HG03066 (cell line): ENCODE results near the gene CCDC28A.
A peak's percentile ranks its signal among the peaks of the same experiment; 100 is the strongest.
"Not testable (repeated sequence)": the region's sequence is repeated elsewhere in the genome, so short reads cannot be mapped to it uniquely, and the experiment has no call there.

Experiments used
- ATAC-seq: cut with Tn5 transposase; IDR thresholded peaks from one replicate; pipeline ENCODE4 v1.9.1; 2021; ENCODE audit warnings: low read depth; ENCODE audit not compliant: unreplicated experiment

The CCDC28A gene

DNA sequence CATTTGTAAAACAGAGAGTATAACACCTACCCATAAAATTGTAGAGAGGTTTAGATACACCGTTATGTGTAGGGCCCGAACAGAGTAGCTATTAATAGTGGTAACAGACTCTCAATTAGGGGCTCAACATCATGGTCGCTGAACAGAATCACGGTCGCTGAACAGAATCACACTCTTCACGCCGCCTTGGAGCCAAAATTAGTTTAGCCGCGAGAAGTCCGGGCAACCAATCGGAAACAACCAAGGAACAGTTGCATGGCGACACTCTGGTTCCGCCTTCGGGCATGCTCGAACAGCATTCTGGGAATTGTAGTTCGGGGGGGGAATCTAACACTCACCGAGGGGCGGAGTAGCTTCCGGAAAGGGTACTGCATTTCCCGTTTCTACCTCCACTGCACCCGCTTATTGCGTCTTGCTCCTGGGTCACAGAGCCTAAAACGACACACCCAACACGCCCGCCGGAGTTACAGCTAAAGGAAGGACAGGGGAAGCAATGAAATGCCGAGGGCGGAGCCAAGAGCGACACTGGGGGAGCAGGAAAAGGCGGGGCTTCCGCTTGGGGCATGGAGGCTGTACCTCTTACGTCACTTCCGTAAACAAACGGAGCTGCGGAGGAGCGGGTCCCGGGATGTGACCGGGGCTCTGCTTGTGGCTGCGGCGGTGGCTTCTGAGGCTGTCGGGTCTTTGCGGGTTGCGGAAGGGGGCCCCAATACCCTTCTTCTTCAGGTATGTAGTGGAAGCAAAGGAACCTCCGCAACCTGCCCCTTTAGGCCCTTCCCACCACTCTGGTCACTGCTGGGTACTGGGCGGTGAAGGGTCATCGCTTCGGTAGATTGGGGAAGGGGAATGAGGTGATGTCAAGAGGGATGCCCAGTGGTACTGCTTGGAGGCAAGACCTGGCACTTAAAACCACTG is at the start of gene CCDC28A:
CCDC28A (plus strand) TSS at position 593 of the 915 bp plus-strand sequence. CDS start 2,352 bp downstream, outside the sequence.
- ATAC-seq = peak; percentile 92

DNA sequence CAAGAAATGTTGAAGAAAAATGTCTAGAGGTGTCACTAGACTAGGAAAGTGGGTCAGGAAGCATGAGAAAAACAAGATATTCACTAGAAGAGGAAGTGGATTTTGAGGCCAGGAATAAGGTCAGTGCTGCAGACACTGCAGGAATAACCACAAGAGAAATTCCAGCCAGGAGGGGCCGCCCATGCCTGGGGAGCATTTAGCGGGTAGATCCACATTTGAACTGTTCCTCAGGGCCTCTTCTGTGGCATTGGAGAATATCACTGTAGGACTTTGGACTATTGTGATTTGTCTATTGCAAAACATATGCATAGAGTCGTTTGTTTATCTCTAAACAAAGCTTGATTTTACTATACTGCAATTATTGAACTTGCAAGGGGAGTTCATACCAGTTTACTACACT is 49.6 kb upstream of the CCDC28A start:
- ATAC-seq = no peak

DNA sequence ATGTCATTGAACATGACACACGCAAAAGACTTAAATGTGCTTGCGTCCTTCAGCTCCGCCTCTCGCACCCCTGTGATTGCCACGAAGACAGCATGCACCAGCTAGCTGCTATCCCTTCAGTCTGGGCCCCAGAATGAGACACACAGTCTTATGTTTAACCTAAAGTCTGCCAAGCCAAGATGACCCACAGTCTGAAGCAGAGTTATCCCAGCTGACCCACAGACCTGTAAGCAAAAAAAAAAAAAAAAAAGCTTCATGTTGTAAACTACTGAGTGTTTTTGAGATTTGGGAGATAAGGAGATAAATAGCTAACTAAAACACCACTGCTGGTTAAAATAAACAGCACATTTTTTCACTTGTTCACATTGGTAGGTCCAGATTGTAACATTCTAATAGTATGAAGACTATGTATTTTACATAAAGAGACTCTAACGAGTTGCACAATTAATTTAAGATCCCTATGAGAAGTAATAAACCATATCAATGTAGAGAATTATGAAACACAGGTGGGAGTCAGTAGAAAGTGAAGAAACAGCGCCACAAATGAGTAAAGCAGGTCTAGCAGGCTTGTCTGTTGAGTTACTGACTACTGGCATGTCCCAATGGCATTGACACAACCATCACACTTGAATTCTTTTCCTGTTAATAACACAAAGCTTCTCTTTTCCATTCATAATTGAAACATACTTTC is 47.4 kb upstream of the CCDC28A start:
- no peak for ATAC-seq

DNA sequence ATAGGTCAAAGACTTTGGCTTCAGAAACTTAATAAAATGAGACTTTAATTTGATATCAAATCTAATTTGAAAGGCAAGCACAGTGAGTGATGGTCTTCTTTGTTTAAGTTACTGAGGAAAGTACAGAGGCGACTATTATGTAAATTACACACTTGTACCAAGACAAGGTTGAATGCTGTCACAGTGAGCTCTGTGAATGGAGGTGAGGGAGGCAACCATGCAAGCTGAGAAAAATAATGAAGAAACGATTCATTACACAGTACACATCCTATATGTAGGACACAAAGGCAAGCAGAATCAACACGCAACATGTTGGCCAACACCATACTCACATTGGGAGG is 46.8 kb upstream of the CCDC28A start:
- ATAC-seq = no peak

DNA sequence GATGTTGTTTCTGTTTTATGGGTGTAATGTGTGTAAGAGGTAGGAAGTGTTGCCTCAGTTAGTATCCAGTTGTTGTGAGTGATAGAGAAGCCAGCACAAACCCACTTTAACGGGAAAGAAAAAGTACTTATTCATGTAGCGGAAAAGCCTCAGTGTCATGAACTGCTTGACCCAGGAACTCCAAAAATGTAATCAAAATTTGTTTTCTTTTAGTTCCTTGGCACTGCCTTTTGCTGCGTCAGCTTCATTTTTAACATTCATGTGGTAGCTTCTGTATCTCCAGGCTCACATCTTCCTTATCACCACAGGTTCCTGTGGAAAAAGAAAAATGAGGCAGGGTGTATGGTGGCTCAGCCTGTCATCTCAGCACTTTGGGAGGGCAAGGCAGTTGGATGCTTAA is 46.4 kb upstream of the CCDC28A start:
- no peak for ATAC-seq

GRCh38 chr6:138728662-138729061 is 44.9 kb upstream of the CCDC28A start:
- ATAC-seq = no peak

GRCh38 chr6:138730037-138730436 is 43.5 kb upstream of the CCDC28A start:
- not testable (repeated sequence) for ATAC-seq

GRCh38 chr6:138734585-138734984 is 39.0 kb upstream of the CCDC28A start:
- no peak for ATAC-seq

GRCh38 chr6:138736640-138737039 is 36.9 kb upstream of the CCDC28A start:
- no peak for ATAC-seq

DNA sequence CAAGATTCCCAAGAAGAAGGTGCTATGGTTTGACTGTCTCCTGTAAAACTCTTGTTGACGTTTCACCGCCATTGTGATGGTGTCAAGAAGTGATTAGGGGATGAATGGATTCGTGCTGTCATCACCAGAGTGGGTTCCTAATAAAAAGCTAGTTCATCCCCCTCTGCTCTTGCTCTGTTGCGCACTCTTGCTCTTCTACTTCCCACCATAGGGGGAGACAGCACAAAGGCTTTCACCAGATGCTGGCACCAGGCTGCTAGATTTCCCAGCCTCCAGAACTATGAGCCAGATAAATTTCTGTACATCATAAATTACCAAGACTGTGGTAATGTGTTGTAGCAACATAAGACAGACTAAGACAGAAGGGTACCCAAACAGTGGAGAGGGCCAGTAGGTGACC is 21.6 kb upstream of the CCDC28A start:
- ATAC-seq = no peak

DNA sequence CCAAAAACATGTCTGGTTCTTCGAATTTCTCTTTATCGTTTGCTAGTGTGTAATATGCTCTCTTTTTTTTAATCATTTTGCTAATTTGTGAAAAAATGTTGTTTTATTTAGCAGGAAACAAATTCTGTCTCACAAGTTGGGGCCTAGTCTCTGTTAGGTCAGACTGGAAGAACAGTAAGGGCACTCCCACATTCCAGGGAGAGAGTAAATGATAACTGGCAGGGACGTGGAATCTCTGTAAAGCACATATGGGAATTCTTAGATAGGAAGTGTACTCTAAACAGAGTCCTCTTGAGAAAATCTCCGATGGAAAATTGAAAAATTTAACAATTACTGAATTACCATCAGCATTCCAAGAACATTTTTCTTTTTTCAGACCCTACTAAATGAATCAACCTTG is 16.4 kb upstream of the CCDC28A start:
- ATAC-seq = no peak

DNA sequence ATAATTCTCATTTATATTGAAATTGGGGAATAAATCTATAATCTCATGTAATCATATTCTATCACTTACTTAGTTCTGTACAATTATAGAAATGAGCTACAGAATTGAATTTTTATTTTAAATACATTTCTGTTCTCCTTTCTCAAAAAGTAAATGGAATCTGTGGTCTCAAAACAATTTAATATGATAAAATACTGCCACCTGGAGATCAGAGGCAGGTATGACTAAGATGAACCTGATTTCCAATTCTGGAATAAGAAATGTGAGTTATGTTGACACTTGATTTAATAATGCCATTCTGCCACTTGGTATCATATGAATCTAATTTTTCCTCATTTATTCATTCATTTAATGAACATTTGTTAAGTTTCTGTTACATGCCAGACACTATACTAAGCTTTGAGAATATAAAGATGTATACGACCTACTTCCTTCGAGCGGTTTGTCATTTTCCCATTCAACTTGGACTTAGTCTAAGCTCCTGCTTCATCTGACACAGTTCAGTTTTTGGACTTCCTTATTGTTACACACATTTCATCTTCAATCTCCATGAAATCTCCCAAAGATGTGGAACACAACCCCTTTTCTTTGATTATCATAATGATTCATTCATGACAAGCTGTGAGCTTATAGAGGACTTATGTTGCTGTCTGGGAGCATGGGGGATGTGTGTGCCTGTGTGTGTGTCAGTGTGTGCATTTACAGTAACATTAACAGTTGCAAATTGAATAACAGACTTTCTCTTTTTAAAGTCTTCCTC is 7.5 kb upstream of the CCDC28A start:
- ATAC-seq = no peak

DNA sequence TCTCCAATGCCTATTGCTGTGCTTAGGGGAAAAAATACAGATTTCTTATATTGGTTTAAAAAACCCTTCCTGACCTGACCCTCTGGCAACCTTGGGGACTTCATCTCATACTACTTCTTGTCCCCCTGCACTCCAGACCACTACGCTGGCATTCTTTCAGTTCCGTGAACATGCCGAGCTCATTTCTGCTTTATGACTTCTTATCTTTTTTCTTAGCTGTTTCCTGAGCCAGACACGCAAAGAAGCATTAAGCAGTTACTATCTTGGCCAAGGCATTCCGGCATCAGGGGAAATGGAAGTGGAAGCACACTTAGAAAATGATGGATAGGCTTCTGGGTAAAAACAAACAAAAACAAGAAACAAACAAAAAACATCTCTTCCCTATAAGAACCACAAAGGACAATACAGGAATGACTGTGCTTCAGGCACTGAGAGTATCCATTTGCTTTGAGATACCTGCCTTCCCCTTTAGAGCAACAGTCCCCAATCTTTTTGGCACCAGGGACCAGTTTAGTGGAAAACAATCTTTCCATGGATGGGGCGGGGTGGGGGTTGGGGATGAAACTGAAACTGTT is 4.4 kb upstream of the CCDC28A start:
- ATAC-seq = no peak

GRCh38 chr6:138772596-138773176 is 883 bp upstream of the CCDC28A start:
- ATAC-seq = no peak

DNA sequence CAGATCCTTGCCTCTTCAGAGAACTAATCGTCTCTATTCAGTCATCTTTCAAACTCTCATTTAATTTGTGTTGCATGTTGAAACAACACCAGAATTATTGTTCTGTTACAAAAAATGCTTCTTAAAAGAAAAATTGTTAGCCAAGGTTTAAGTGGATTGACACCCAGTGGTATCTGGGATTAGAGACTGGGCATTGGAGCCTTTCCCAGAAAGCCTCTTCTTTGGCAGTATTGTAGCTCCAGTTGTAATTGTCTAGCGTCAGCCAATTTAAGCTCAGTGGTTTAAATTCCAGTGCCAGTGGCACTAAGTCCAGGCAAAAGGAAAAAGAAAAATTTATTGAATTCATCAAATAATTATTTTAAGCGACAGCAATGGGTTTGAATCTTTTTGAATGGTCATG is 801 bp downstream of the CCDC28A start:
- ATAC-seq = no peak

- ATAC-seq = no peak
Measured at GRCh38 chr6:138776659-138777058, 3.1 kb downstream of the CCDC28A start.

- ATAC-seq = no peak
Measured at GRCh38 chr6:138778331-138778730, 4.8 kb downstream of the CCDC28A start.

DNA sequence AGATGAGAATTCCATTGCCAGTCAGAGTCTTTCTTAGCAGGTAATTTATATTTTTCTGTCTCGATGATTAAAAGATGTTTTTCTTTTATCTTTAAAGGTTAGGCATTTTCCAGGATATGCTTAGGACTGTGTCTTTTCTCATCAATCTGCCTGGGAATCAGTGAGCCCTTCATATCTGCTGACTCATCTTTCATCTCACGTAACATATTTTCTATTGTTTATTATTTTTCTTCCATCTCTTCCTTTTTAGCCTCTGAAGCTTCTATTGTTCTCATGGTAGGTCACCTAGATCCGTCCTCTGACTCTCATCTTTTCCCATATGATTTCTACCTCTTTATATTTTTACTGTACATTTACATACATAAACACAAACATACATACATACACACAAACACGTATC is 8.7 kb downstream of the CCDC28A start:
- ATAC-seq = no peak

DNA sequence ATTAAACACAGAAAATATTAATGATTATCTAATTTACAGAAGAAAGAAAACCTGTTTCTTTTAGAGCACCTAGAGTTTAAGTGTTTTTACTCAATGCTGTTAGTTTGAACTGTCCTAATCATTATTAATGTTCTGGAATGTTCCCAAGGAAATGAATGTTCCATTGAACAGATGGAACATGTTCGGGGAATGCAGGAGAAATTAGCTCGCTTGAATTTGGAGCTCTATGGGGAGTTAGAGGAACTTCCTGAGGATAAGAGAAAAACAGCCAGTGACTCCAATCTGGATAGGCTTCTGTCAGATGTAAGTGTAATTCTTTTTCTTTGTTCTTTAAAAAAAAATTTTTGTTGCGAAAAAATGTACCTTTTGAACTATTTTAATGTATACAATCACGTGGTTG is 11.5 kb downstream of the CCDC28A start:
- ATAC-seq = no peak

- ATAC-seq = no peak
Measured at GRCh38 chr6:138785980-138786379, 12.4 kb downstream of the CCDC28A start.

- no peak for ATAC-seq
Measured at GRCh38 chr6:138787138-138787537, 13.6 kb downstream of the CCDC28A start.
